Smooth muscle cell (in vitro differentiated cells): ENCODE measurements around the gene CBLB. TPM values are rescaled to one million over a fixed set of nuclear protein-coding genes. Genes with fewer than 3 reads are reported as not detected.

Source experiments
- DNase-seq: peaks from one replicate; lab custom pipeline; 2025; ENCODE audit not compliant: unreplicated experiment; lab: John Stamatoyannopoulos, UW
- H2AFZ ChIP-seq: fragments of 200-600 bp; sonication (generic); 2 replicates; pipeline ENCODE4 v1.6.0; 2016; ENCODE audit warnings: antibody characterized with exemption, low read depth, mild to moderate bottlenecking
- H3F3A ChIP-seq: fragments of 200-600 bp; sonication (generic); 2 replicates; pipeline ENCODE4 v1.6.0; 2017; ENCODE audit warnings: antibody characterized with exemption, low read depth
- H3K27ac ChIP-seq: fragments of 200-600 bp; sonication (generic); 2 replicates; pipeline ENCODE4 v1.5.1; 2016; ENCODE audit warnings: low read depth, mild to moderate bottlenecking
- H3K27me3 ChIP-seq: fragments of 200-600 bp; sonication (generic); 2 replicates; pipeline ENCODE4 v1.6.1; 2016; ENCODE audit warnings: low read depth, mild to moderate bottlenecking
- H3K36me3 ChIP-seq: fragments of 200-600 bp; sonication (generic); 2 replicates; pipeline ENCODE4 v1.5.1; 2016; ENCODE audit warnings: low read depth
- H3K4me1 ChIP-seq: fragments of 200-600 bp; sonication (generic); 2 replicates; pipeline ENCODE4 v1.5.1; 2016; ENCODE audit warnings: low read depth
- H3K4me2 ChIP-seq: fragments of 200-600 bp; sonication (generic); 2 replicates; pipeline ENCODE4 v1.6.0; 2016; ENCODE audit warnings: mild to moderate bottlenecking
- H3K4me3 ChIP-seq: fragments of 200-600 bp; sonication (generic); 2 replicates; pipeline ENCODE4 v1.5.1; 2016; ENCODE audit warnings: mild to moderate bottlenecking
- H3K79me2 ChIP-seq: fragments of 200-600 bp; sonication (generic); 2 replicates; pipeline ENCODE4 v1.6.0; 2016; ENCODE audit warnings: low read depth, mild to moderate bottlenecking
- H3K9ac ChIP-seq: fragments of 200-600 bp; sonication (generic); 2 replicates; pipeline ENCODE4 v1.6.0; 2016; ENCODE audit warnings: low read depth
- H3K9me3 ChIP-seq: fragments of 200-600 bp; sonication (generic); replicated peaks from 2 replicates; pipeline ENCODE4 v1.5.1; 2016; ENCODE audit warnings: low read depth
- H4K20me1 ChIP-seq: fragments of 200-600 bp; sonication (generic); 2 replicates; pipeline ENCODE4 v1.6.0; 2016; ENCODE audit warnings: low read depth
- CTCF ChIP-seq: fragments of 200-600 bp; sonication (generic); IDR thresholded peaks from 2 replicates; pipeline ENCODE4 v1.5.1; 2017; ENCODE audit warnings: borderline replicate concordance, mild to moderate bottlenecking, antibody characterized with exemption; ENCODE audit not compliant: insufficient read depth, poor library complexity, severe bottlenecking
- WGBS: methylation state at CpG from one replicate; pipeline ENCODE4 v1.1.7; 2016; ENCODE audit warnings: low lambda C conversion rate; 5-methylcytosine and 5-hydroxymethylcytosine counted together
- polyA plus RNA-seq: library from polyadenylated mRNA; unstranded; fragments of >200 nt; fragmentation: Nextera tagmentation; extraction: Ambion mirVana; gene quantifications from 2 replicates; pipeline ENCODE4 v1.2.1, GENCODE V29; 2016
- total RNA-seq: library from RNA; depleted of rRNA; stranded (reverse); fragments of >200 nt; gene quantifications from 2 replicates; pipeline ENCODE4 v1.2.3, GENCODE V29; 2014

The CBLB gene
- total and polyA plus RNA-seq, 2 experiments from 2014 or later = 13.9 to 38.9 TPM

DNA sequence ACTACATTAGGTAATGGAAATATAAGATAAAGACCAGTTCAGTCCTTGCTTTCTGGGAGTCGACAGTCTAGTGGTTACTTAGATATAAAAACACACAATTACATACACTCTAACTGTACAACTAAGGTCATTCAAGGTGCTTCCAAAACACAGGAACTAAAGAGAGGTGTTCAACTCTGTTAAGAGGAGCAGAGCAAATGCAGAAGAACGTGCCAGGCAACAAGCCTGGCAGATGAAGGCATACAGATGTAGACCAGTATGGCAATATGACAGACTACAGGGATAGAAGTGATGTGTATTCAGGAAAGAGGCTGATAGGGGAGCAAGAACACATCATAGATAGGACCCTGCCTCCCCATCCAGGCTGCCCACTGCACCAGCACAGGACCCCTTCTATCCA lies 78.3 kb downstream of the CBLB start:
- 97% methylated on average over 2 of the region's 2 CpGs for WGBS
- H2AFZ ChIP-seq = no peak overlapping the region
- peaks cover 92% of the 10 kb centered on the region for H4K20me1 ChIP-seq
- H3K4me3 ChIP-seq = no peak overlapping the region
- H3K79me2 ChIP-seq = peaks cover 61% of the 10 kb centered on the region
- DNase-seq = no peak
- no peak for TF ChIP-seq CTCF
- H3K27ac ChIP-seq = no peak overlapping the region
- H3K9ac ChIP-seq = no peak overlapping the region
- H3K4me1 ChIP-seq = peaks cover 12% of the 10 kb centered on the region
- no peaks in the 10 kb centered on the region for H3K27me3 ChIP-seq
- H3F3A ChIP-seq = no peaks in the 10 kb centered on the region
- H3K9me3 ChIP-seq = no peaks in the 10 kb centered on the region
- no peaks in the 10 kb centered on the region for H3K36me3 ChIP-seq
- no peak overlapping the region for H3K4me2 ChIP-seq

DNA sequence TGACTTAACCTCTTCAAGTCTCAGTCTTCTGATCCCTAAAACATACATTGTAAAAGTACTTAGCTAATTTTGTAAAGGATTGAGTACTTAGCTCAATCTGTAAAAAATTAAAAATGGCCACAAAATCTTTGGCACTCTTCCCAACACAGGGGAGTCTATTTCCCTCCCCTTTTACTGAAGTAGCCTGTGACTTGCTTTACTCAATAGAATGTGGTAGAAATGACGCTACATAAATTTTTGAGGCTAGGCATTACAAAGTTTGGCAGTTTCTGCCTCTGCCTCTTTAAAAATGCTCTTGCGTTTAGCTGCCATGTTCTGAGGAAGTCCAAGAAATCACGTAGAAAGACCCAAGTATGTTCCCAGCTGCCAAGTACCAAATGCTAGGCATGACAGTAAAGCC lies 80.2 kb downstream of the CBLB start:
- Histone ChIP-seq H3K9me3 (no peaks in the 10 kb centered on the region), H2AFZ (no peak overlapping the region), H3K9ac (no peak overlapping the region), H3K4me3 (no peak overlapping the region), H3K79me2 (peaks cover 64% of the 10 kb centered on the region), H3K4me1 (peaks cover 12% of the 10 kb centered on the region), H3K36me3 (no peaks in the 10 kb centered on the region), H3F3A (no peaks in the 10 kb centered on the region), H4K20me1 (peaks cover 86% of the 10 kb centered on the region), H3K27me3 (no peaks in the 10 kb centered on the region), H3K4me2 (no peak overlapping the region), H3K27ac (no peak overlapping the region)
- no peak for TF ChIP-seq CTCF
- WGBS = 98% methylated on average over 3 of the region's 3 CpGs
- DNase-seq = no peak

GRCh38 chr3:105787453-105787852 lies 81.4 kb downstream of the CBLB start:
- Histone ChIP-seq H3F3A (no peaks in the 10 kb centered on the region), H3K4me1 (peaks cover 12% of the 10 kb centered on the region), H3K27ac (no peak overlapping the region), H3K36me3 (no peaks in the 10 kb centered on the region), H3K27me3 (no peaks in the 10 kb centered on the region), H3K4me2 (no peak overlapping the region), H2AFZ (no peak overlapping the region), H3K9ac (no peak overlapping the region), H3K4me3 (no peak overlapping the region), H4K20me1 (peaks cover 76% of the 10 kb centered on the region), H3K79me2 (peaks cover 68% of the 10 kb centered on the region), H3K9me3 (no peaks in the 10 kb centered on the region)
- no peak for TF ChIP-seq CTCF
- WGBS = 87% methylated on average over 2 of the region's 2 CpGs
- no peak for DNase-seq

- Histone ChIP-seq H3K36me3 (no peaks in the 10 kb centered on the region), H3K79me2 (peaks cover 68% of the 10 kb centered on the region), H3K9me3 (no peaks in the 10 kb centered on the region), H3K27ac (no peak overlapping the region), H3F3A (no peaks in the 10 kb centered on the region), H2AFZ (no peak overlapping the region), H4K20me1 (peaks cover 71% of the 10 kb centered on the region), H3K27me3 (no peaks in the 10 kb centered on the region), H3K4me3 (no peak overlapping the region), H3K4me2 (no peak overlapping the region), H3K4me1 (peaks cover 12% of the 10 kb centered on the region), H3K9ac (no peak overlapping the region)
- 86% methylated on average over 1 of the region's 1 CpG for WGBS
- no peak for TF ChIP-seq CTCF
- DNase-seq = no peak
These were observed 81.8 kb downstream of the CBLB start for GRCh38 chr3:105786990-105787389.
